Prostate gland (tissue), 2 donors: ENCODE results near the gene TMTC3. TPM values are rescaled to one million over a fixed set of nuclear protein-coding genes. Genes with fewer than 3 reads are reported as not detected.
"Not testable (repeated sequence)": the region's sequence is repeated elsewhere in the genome, so short reads cannot be mapped to it uniquely, and the experiment has no call there.

Source experiments
- DNase-seq: peaks from one replicate; pipeline ENCODE4 v3.0.0-alpha.2; 2019; ENCODE audit warnings: low spot score
- H3K27ac ChIP-seq, 2 donors: fragments of 200-600 bp; sonication (generic); 2 replicates each; pipeline ENCODE4 v1.5.1; 2017 to 2019
- H3K27me3 ChIP-seq: fragments of 200-600 bp; sonication (generic); replicated peaks from 2 replicates; pipeline ENCODE4 v1.5.1; 2019; ENCODE audit not compliant: insufficient read depth
- H3K36me3 ChIP-seq, 2 donors: fragments of 200-600 bp; sonication (generic); 1 replicate in 1 of 2; 2 replicates in 1 of 2; pipeline versions ENCODE4 v1.5.1 to v1.8.1; 2017 to 2019
- H3K4me1 ChIP-seq: fragments of 200-600 bp; sonication (generic); replicated peaks from 2 replicates; pipeline ENCODE4 v1.5.1; 2019
- H3K4me3 ChIP-seq, 2 donors: fragments of 200-600 bp; sonication (generic); 2 replicates each; pipeline ENCODE4 v1.5.1; 2017 to 2019
- H3K9me3 ChIP-seq: fragments of 200-600 bp; sonication (generic); 2 replicates; pipeline ENCODE4 v1.5.1; 2017
- CTCF ChIP-seq, 4 experiments: fragments of 200-600 bp in 2 of 4; fragments of 450-650 bp in 2 of 4; sonication (generic) in 2 of 4; IDR thresholded peaks; 1 replicate in 3 of 4; 2 replicates in 1 of 4; pipeline ENCODE4 v1.5.1; 2016 to 2019; ENCODE audit warnings: antibody characterized with exemption in 4 of 4, mild to moderate bottlenecking in 2 of 4, moderate library complexity in 2 of 4
- POLR2A ChIP-seq: fragments of 450-650 bp; IDR thresholded peaks from one replicate; pipeline ENCODE4 v1.6.1; 2016; ENCODE audit warnings: antibody characterized with exemption, mild to moderate bottlenecking
- POLR2AphosphoS5 ChIP-seq: sonication (generic); formaldehyde crosslinking; IDR thresholded peaks from one replicate; pipeline ENCODE4 v1.6.1; 2017; ENCODE audit warnings: antibody characterized with exemption
- WGBS: methylation state at CpG from one replicate; pipeline ENCODE4 v1.1.5; 2018; 5-methylcytosine and 5-hydroxymethylcytosine counted together
- intact Hi-C: fragments of 100-400 bp; cut with DNase I; formaldehyde crosslinking; loops from one replicate; pipeline ENCODE4 v1.14.2; 2022
- total RNA-seq, 2 donors: library from RNA; depleted of rRNA; stranded (reverse); fragments of >200 nt; gene quantifications; one replicate each; pipeline ENCODE4 v1.1.0, GENCODE V29; 2016

TMTC3 gene
- total RNA-seq, 2 donors from 2014 or later, result 15.1 to 23.6 TPM

GRCh38 chr12:88132392-88132791 is 9.7 kb upstream of the TMTC3 start:
- TF ChIP-seq POLR2AphosphoS5, result no peak
- no peak for TF ChIP-seq CTCF (IDR thresholded peaks at IDR 0.05)
- no peak for TF ChIP-seq POLR2A
- Histone ChIP-seq H3K27ac (no peak overlapping the region), H3K4me1 (no peaks in the 10 kb centered on the region), H3K36me3 (no peaks in the 10 kb centered on the region), H3K9me3 (no peaks in the 10 kb centered on the region), H3K27me3 (no peaks in the 10 kb centered on the region), H3K4me3 (no peak overlapping the region)
- DNase-seq, result no peak
- intact Hi-C loops, result loop anchor here (5.0 kb wide), 1 partner anchor 1250 kb away; no protein-coding TSS in a partner anchor

GRCh38 chr12:88133181-88133580 is 8.9 kb upstream of the TMTC3 start:
- H3K36me3 ChIP-seq, result not testable (repeated sequence)
- intact Hi-C loops, result loop anchor here (5.0 kb wide), 1 partner anchor 1249 kb away; no protein-coding TSS in a partner anchor

GRCh38 chr12:88139711-88140110 is 2.4 kb upstream of the TMTC3 start:
- intact Hi-C loops, result not testable (repeated sequence)

More at GRCh38 chr12:88133181-88133580, 8.9 kb upstream of the TMTC3 start:
- DNase-seq, H3K4me1 ChIP-seq, H3K9me3 ChIP-seq, H3K27ac ChIP-seq, H3K27me3 ChIP-seq, H3K4me3 ChIP-seq: not testable (repeated sequence)
- 92% methylated on average over 2 of the region's 2 CpGs for WGBS

GRCh38 chr12:88141425-88141773 is 708 bp upstream of the TMTC3 start:
- DNase-seq, result no peak
- Histone ChIP-seq H3K27me3 (no peaks in the 10 kb centered on the region), H3K4me3 (peak overlapping the region; percentile 57 to 72), H3K9me3 (no peaks in the 10 kb centered on the region), H3K4me1 (no peaks in the 10 kb centered on the region), H3K27ac (peak overlapping the region; percentile 73 to 86), H3K36me3 (no peaks in the 10 kb centered on the region)
- no peak for TF ChIP-seq POLR2AphosphoS5
- TF ChIP-seq POLR2A, result no peak
- no peak for TF ChIP-seq CTCF (IDR thresholded peaks at IDR 0.05)
- intact Hi-C loops, result no loop called here
- WGBS, result 3% methylated on average over 13 of the region's 13 CpGs

More at GRCh38 chr12:88139711-88140110, 2.4 kb upstream of the TMTC3 start:
- H3K9me3 ChIP-seq, H3K4me1 ChIP-seq, H3K36me3 ChIP-seq, H3K27ac ChIP-seq, H3K4me3 ChIP-seq, H3K27me3 ChIP-seq, DNase-seq: not testable (repeated sequence)
- 98% methylated on average over 4 of the region's 4 CpGs for WGBS

GRCh38 chr12:88142610-88142991 is 494 bp downstream of the TMTC3 start:
- intact Hi-C loops, result no loop called here
- peak overlapping the region; percentile 73 to 86 for H3K27ac ChIP-seq
- WGBS, result under 1% methylated on average over 18 of the region's 18 CpGs

More at GRCh38 chr12:88142610-88142991, 494 bp downstream of the TMTC3 start:
- Histone ChIP-seq H3K36me3 (no peaks in the 10 kb centered on the region), H3K9me3 (no peaks in the 10 kb centered on the region), H3K4me3 (peak overlapping the region; percentile 57 to 72), H3K4me1 (no peaks in the 10 kb centered on the region), H3K27me3 (no peaks in the 10 kb centered on the region)
- TF ChIP-seq POLR2A, result no peak
- TF ChIP-seq CTCF (IDR thresholded peaks at IDR 0.05), result no peak
- no peak for TF ChIP-seq POLR2AphosphoS5
- DNase-seq, result peak; percentile 28
